K562 (cell line): Measurements from ENCODE around the gene ZKSCAN5. TPM values are rescaled to one million over a fixed set of nuclear protein-coding genes. Genes with fewer than 3 reads are reported as not detected.

ENCODE experiments used
- ATF1 ChIP-seq, 2 experiments: fragments of 450-650 bp in 1 of 2; IDR thresholded peaks; 2 replicates each; pipeline ENCODE4 v1.6.1; 2016; ENCODE audit warnings: missing compliant biosample characterization in 1 of 2, missing genetic modification characterization in 1 of 2
- CHCHD3 ChIP-seq: fragments of 250-450 bp; sonication (Bioruptor Pico); IDR thresholded peaks from 2 replicates; pipeline ENCODE4 v2.1.2; 2022; ENCODE audit warnings: mild to moderate bottlenecking
- KDM5B ChIP-seq: fragments of 200-600 bp; sonication (generic); IDR thresholded peaks from 2 replicates; pipeline ENCODE4 v1.6.1; 2012; ENCODE audit warnings: low read depth, mild to moderate bottlenecking, moderate library complexity, low read length, control low read depth, inconsistent platforms; ENCODE audit not compliant: insufficient replicate concordance
- MBD2 ChIP-seq: sonication (generic); IDR thresholded peaks from 2 replicates; pipeline ENCODE4 v1.6.1; 2016; ENCODE audit warnings: low read depth, borderline replicate concordance
- NFATC3 ChIP-seq: fragments of 450-650 bp; IDR thresholded peaks from 2 replicates; pipeline ENCODE4 v1.6.1; 2017; ENCODE audit warnings: mild to moderate bottlenecking
- NR2C2 ChIP-seq, 2 experiments: fragments of 200-800 bp in 1 of 2; sonication (Bioruptor generic) in 1 of 2; sonication (generic) in 1 of 2; formaldehyde crosslinking in 1 of 2; IDR thresholded peaks; 2 replicates each; pipeline versions ENCODE4 v1.6.1 to v1.8.0; 2016 to 2022; ENCODE audit warnings: mild to moderate bottlenecking in 1 of 2, missing compliant biosample characterization in 1 of 2, missing genetic modification characterization in 1 of 2, missing genetic modification reagents in 1 of 2
- SP2 ChIP-seq: IDR thresholded peaks from 2 replicates; pipeline ENCODE4 v1.6.1; 2011; ENCODE audit warnings: mild to moderate bottlenecking, low read depth, low read length, moderate library complexity; ENCODE audit not compliant: poor library complexity, severe bottlenecking; ENCODE audit errors: extremely low read depth
- ZNF133 ChIP-seq: fragments of 250-450 bp; sonication (Bioruptor Pico); IDR thresholded peaks from 2 replicates; pipeline ENCODE4 v1.4.0; 2020; ENCODE audit warnings: mild to moderate bottlenecking
- polyA plus RNA-seq, 8 experiments: library from polyadenylated mRNA; depleted of rRNA in 4 of 8; stranded (reverse) in 5 of 8; unstranded in 3 of 8; fragments of >200 nt; fragmentation: Nextera tagmentation in 2 of 8; fragmentation: Illumina TruSeq in 1 of 8; extraction: Ambion mirVana in 2 of 8; extraction: Trizol in 1 of 8; gene quantifications; 2 replicates each; pipeline versions ENCODE4 v1.2.1 to v1.2.3, GENCODE V29; 2011 to 2014; ENCODE audit warnings: inconsistent platforms in 1 of 8, missing spikeins in 1 of 8
- total RNA-seq, 7 experiments: library from RNA; depleted of rRNA in 6 of 7; stranded (reverse); fragments of >200 nt in 6 of 7; fragmentation: Illumina TruSeq in 2 of 7; extraction: Trizol in 2 of 7; gene quantifications; 2 replicates each; pipeline versions ENCODE4 v1.2.1 to v1.2.3, GENCODE V29; 2011 to 2021; ENCODE audit warnings: low replicate concordance in 1 of 7
- TF ChIP-seq, protein P1 (sequence below): fragments of 450-650 bp; IDR thresholded peaks from 2 replicates; pipeline ENCODE4 v1.6.1; 2016; ENCODE audit warnings: mild to moderate bottlenecking, moderate library complexity
- TF ChIP-seq, protein P2 (sequence below), 2 experiments: IDR thresholded peaks; 2 replicates each; pipeline ENCODE4 v1.6.1; 2011; ENCODE audit warnings: borderline replicate concordance in 1 of 2, control low read depth in 1 of 2, low read depth in 1 of 2, low read length in 1 of 2, mild to moderate bottlenecking in 1 of 2, mixed read lengths in 1 of 2, moderate library complexity in 1 of 2; ENCODE audit not compliant: insufficient read depth in 1 of 2, insufficient read length in 1 of 2, poor library complexity in 1 of 2, severe bottlenecking in 1 of 2; ENCODE audit errors: extremely low read depth in 1 of 2
- TF ChIP-seq, protein P3 (sequence below): fragments of 450-650 bp; formaldehyde crosslinking; IDR thresholded peaks from 2 replicates; pipeline ENCODE4 v1.4.0; 2020; ENCODE audit warnings: mild to moderate bottlenecking

ZKSCAN5 gene
- total and polyA plus RNA-seq, 9 of the 15 experiments (the other 6 are each of a cell fraction or from before 2014, with no cell fraction given) = 4.2 to 19.0 (median 15.0) TPM

DNA sequence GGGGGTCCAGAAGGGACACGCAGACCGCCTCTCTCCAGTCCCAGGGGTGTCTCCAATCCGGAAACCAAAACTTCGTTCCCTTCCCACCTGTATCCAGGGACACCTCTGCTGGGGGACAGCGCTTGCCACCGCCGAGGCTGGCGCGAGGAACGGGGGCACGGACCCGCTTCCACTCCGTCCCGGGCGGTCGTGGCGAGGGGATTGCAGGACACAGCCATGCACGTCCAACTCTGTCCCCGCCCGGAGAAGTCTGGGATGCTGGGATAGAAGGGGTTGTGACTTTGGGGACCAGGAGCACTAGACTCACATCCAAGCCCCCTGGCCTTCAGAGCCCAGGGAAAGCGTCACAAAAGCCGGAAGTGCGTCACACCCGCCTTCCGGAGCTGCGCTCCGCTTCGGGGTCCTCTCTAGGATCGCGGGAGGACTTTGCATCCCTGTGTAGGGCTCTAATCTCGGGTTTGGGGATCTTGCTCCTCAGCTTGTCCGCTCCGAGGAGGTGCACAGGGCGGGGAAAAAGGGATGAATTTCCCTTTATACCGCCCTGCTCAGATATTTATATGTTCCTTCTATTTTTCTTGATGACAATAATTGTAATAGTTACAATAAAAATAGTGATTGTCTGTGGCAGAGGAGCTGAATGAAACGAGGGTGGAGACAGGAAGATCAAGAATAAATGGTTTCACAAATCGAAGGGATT lies 47.5 kb downstream of the ZKSCAN5 start, which contains the start of gene FAM200A (continued):
- TF ChIP-seq, protein P1, sequence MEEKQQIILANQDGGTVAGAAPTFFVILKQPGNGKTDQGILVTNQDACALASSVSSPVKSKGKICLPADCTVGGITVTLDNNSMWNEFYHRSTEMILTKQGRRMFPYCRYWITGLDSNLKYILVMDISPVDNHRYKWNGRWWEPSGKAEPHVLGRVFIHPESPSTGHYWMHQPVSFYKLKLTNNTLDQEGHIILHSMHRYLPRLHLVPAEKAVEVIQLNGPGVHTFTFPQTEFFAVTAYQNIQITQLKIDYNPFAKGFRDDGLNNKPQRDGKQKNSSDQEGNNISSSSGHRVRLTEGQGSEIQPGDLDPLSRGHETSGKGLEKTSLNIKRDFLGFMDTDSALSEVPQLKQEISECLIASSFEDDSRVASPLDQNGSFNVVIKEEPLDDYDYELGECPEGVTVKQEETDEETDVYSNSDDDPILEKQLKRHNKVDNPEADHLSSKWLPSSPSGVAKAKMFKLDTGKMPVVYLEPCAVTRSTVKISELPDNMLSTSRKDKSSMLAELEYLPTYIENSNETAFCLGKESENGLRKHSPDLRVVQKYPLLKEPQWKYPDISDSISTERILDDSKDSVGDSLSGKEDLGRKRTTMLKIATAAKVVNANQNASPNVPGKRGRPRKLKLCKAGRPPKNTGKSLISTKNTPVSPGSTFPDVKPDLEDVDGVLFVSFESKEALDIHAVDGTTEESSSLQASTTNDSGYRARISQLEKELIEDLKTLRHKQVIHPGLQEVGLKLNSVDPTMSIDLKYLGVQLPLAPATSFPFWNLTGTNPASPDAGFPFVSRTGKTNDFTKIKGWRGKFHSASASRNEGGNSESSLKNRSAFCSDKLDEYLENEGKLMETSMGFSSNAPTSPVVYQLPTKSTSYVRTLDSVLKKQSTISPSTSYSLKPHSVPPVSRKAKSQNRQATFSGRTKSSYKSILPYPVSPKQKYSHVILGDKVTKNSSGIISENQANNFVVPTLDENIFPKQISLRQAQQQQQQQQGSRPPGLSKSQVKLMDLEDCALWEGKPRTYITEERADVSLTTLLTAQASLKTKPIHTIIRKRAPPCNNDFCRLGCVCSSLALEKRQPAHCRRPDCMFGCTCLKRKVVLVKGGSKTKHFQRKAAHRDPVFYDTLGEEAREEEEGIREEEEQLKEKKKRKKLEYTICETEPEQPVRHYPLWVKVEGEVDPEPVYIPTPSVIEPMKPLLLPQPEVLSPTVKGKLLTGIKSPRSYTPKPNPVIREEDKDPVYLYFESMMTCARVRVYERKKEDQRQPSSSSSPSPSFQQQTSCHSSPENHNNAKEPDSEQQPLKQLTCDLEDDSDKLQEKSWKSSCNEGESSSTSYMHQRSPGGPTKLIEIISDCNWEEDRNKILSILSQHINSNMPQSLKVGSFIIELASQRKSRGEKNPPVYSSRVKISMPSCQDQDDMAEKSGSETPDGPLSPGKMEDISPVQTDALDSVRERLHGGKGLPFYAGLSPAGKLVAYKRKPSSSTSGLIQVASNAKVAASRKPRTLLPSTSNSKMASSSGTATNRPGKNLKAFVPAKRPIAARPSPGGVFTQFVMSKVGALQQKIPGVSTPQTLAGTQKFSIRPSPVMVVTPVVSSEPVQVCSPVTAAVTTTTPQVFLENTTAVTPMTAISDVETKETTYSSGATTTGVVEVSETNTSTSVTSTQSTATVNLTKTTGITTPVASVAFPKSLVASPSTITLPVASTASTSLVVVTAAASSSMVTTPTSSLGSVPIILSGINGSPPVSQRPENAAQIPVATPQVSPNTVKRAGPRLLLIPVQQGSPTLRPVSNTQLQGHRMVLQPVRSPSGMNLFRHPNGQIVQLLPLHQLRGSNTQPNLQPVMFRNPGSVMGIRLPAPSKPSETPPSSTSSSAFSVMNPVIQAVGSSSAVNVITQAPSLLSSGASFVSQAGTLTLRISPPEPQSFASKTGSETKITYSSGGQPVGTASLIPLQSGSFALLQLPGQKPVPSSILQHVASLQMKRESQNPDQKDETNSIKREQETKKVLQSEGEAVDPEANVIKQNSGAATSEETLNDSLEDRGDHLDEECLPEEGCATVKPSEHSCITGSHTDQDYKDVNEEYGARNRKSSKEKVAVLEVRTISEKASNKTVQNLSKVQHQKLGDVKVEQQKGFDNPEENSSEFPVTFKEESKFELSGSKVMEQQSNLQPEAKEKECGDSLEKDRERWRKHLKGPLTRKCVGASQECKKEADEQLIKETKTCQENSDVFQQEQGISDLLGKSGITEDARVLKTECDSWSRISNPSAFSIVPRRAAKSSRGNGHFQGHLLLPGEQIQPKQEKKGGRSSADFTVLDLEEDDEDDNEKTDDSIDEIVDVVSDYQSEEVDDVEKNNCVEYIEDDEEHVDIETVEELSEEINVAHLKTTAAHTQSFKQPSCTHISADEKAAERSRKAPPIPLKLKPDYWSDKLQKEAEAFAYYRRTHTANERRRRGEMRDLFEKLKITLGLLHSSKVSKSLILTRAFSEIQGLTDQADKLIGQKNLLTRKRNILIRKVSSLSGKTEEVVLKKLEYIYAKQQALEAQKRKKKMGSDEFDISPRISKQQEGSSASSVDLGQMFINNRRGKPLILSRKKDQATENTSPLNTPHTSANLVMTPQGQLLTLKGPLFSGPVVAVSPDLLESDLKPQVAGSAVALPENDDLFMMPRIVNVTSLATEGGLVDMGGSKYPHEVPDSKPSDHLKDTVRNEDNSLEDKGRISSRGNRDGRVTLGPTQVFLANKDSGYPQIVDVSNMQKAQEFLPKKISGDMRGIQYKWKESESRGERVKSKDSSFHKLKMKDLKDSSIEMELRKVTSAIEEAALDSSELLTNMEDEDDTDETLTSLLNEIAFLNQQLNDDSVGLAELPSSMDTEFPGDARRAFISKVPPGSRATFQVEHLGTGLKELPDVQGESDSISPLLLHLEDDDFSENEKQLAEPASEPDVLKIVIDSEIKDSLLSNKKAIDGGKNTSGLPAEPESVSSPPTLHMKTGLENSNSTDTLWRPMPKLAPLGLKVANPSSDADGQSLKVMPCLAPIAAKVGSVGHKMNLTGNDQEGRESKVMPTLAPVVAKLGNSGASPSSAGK = peak; percentile 48; the same call in 1 of the 2 replicates
- peak; percentile 98 for TF ChIP-seq SP2
- peak; percentile 83 for TF ChIP-seq ATF1 (CRISPR knock-in tag; IDR thresholded peaks at IDR 0.05)
- TF ChIP-seq ATF1 (tag; IDR thresholded peaks at IDR 0.05) = peak; percentile 99
- TF ChIP-seq, protein P2, sequence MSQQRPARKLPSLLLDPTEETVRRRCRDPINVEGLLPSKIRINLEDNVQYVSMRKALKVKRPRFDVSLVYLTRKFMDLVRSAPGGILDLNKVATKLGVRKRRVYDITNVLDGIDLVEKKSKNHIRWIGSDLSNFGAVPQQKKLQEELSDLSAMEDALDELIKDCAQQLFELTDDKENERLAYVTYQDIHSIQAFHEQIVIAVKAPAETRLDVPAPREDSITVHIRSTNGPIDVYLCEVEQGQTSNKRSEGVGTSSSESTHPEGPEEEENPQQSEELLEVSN (IDR thresholded peaks at IDR 0.05; ENCODE audit: borderline replicate concordance in 1 of 2, extremely low read depth in 1 of 2, insufficient read depth in 1 of 2, insufficient read length in 1 of 2, low read depth in 1 of 2, low read length in 1 of 2, poor library complexity in 1 of 2, severe bottlenecking in 1 of 2) = peak in 1 of 2 experiments; percentile 8
- no peak for TF ChIP-seq CHCHD3 (CRISPR knock-in tag)
- TF ChIP-seq, protein P3, sequence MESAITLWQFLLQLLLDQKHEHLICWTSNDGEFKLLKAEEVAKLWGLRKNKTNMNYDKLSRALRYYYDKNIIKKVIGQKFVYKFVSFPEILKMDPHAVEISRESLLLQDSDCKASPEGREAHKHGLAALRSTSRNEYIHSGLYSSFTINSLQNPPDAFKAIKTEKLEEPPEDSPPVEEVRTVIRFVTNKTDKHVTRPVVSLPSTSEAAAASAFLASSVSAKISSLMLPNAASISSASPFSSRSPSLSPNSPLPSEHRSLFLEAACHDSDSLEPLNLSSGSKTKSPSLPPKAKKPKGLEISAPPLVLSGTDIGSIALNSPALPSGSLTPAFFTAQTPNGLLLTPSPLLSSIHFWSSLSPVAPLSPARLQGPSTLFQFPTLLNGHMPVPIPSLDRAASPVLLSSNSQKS (CRISPR knock-in tag) = no peak
- TF ChIP-seq MBD2 = peak; percentile 84
- peak; percentile 93 for TF ChIP-seq KDM5B
- 0 out of 2 replicates have a peak, but pooled peaks have one; percentile 38 for TF ChIP-seq NR2C2 (CRISPR knock-in tag; IDR thresholded peaks at IDR 0.05)
- TF ChIP-seq NR2C2 (tag; IDR thresholded peaks at IDR 0.05) = no peak; the same call in 1 of the 2 replicates
- 0 out of 2 replicates have a peak, but pooled peaks have one; percentile 20 for TF ChIP-seq NFATC3
- no peak for TF ChIP-seq ZNF133
